Measurements from ENCODE around the gene TOM1L2.

GRCh38 chr17:17822189-17822588 is 150.0 kb downstream of the TOM1L2 start:
- TF ChIP-seq CTCF (IDR thresholded peaks at IDR 0.05) (no peak), POLR2A (IDR thresholded peaks at IDR 0.05) (no peak)

All from lower leg skin (tissue), 3 donors.